Measurements from ENCODE around the gene C11orf52. TPM values are rescaled to one million over a fixed set of nuclear protein-coding genes. Genes with fewer than 3 reads are reported as not detected.

C11orf52 gene
- polyA plus RNA-seq, 1 donor from 2014 or later, result not detected

GRCh38 chr11:111946499-111946898, 27.8 kb downstream of the C11orf52 start:
- Histone ChIP-seq H3K9ac (ENCODE audit: low read length) (no peak overlapping the region), H3K9me3 (ENCODE audit: low read length) (no peaks in the 10 kb centered on the region), H3F3A (ENCODE audit: insufficient read depth, low read length, poor library complexity, severe bottlenecking) (no peaks in the 10 kb centered on the region), H3K9me2 (ENCODE audit: insufficient read depth, low read length) (no peaks in the 10 kb centered on the region), H3K4me2 (ENCODE audit: low read length) (no peak overlapping the region), H3K27ac (ENCODE audit: low read length) (no peak overlapping the region), H4K20me1 (ENCODE audit: insufficient read depth) (no peaks in the 10 kb centered on the region), H2AFZ (ENCODE audit: low read depth, low read length) (no peak overlapping the region), H3K27me3 (ENCODE audit: insufficient read depth, low read depth, low read length) (no peaks in the 10 kb centered on the region), H3K4me3 (ENCODE audit: low read length) (no peak overlapping the region), H3K36me3 (ENCODE audit: insufficient read depth, low read length) (no peaks in the 10 kb centered on the region), H3K79me2 (replicated peaks; ENCODE audit: insufficient read depth, low read length) (peaks cover 7% of the 10 kb centered on the region)
- TF ChIP-seq REST (IDR thresholded peaks at IDR 0.05; ENCODE audit: borderline replicate concordance) (no peak), CTCF (IDR thresholded peaks at IDR 0.05; ENCODE audit: poor library complexity, severe bottlenecking) (no peak), RAD21 (conservative IDR thresholded peaks at IDR 0.05) (no peak), POLR2AphosphoS5 (IDR thresholded peaks at IDR 0.05) (no peak), EZH2 (IDR thresholded peaks at IDR 0.05; ENCODE audit: borderline replicate concordance, insufficient read depth, low read length, poor library complexity, severe bottlenecking) (no peak), MXI1 (conservative IDR thresholded peaks at IDR 0.05; ENCODE audit: poor library complexity, severe bottlenecking) (no peak)

GRCh38 chr11:111947143-111947542, 28.4 kb downstream of the C11orf52 start:
- TF ChIP-seq EP300 (conservative IDR thresholded peaks at IDR 0.05; ENCODE audit: poor library complexity, severe bottlenecking) (no peak), TAF1 (IDR thresholded peaks at IDR 0.05; ENCODE audit: low read depth) (no peak), EZH2 (IDR thresholded peaks at IDR 0.05; ENCODE audit: borderline replicate concordance, insufficient read depth, low read length, poor library complexity, severe bottlenecking) (no peak), RAD21 (conservative IDR thresholded peaks at IDR 0.05) (no peak), SMC3 (conservative IDR thresholded peaks at IDR 0.05; ENCODE audit: poor library complexity) (no peak), MXI1 (conservative IDR thresholded peaks at IDR 0.05; ENCODE audit: poor library complexity, severe bottlenecking) (no peak), CTCF (IDR thresholded peaks at IDR 0.05; ENCODE audit: poor library complexity, severe bottlenecking) (no peak), REST (IDR thresholded peaks at IDR 0.05; ENCODE audit: borderline replicate concordance) (no peak), POLR2AphosphoS5 (IDR thresholded peaks at IDR 0.05) (no peak)
- no peaks in the 10 kb centered on the region for H3K36me3 ChIP-seq (ENCODE audit: insufficient read depth, low read length)
- H3F3A ChIP-seq (ENCODE audit: insufficient read depth, low read length, poor library complexity, severe bottlenecking), result no peaks in the 10 kb centered on the region
- H3K9ac ChIP-seq (ENCODE audit: low read length), result no peak overlapping the region
- H3K9me3 ChIP-seq (ENCODE audit: low read length), result no peaks in the 10 kb centered on the region
- no peaks in the 10 kb centered on the region for H3K9me2 ChIP-seq (ENCODE audit: insufficient read depth, low read length)
- H2AFZ ChIP-seq (ENCODE audit: low read depth, low read length), result no peak overlapping the region
- H3K4me3 ChIP-seq (ENCODE audit: low read length), result no peak overlapping the region
- H3K27me3 ChIP-seq (ENCODE audit: insufficient read depth, low read depth, low read length), result no peaks in the 10 kb centered on the region
- H3K27ac ChIP-seq (ENCODE audit: low read length), result no peak overlapping the region
- H3K4me2 ChIP-seq (ENCODE audit: low read length), result no peak overlapping the region
- no peaks in the 10 kb centered on the region for H4K20me1 ChIP-seq (ENCODE audit: insufficient read depth)
- H3K79me2 ChIP-seq (replicated peaks; ENCODE audit: insufficient read depth, low read length), result peaks cover 7% of the 10 kb centered on the region

All from neural cell (in vitro differentiated cells).